Measurements from ENCODE around the gene ZNF618.

The ZNF618 gene

DNA sequence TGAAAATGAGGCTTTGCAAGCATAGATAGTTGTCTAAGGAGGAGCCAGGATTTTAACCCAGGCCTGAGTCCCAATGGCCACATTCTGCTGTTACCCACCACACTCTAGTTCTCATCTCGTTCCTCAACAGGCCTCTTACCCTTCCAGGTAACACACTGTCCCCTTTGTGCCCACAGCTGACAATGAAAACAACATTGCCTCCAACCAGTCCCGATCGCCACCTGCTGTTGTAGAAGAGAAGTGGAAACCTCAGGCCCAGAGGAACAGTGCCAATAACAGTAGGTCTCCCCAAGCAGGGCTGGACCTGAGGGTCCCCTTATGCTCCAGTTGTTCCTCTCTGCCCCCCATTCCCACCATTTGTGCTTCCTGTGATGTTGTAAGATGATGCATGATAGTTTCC lies 171.6 kb downstream of the ZNF618 start:
- DNase-seq, result no peak

DNA sequence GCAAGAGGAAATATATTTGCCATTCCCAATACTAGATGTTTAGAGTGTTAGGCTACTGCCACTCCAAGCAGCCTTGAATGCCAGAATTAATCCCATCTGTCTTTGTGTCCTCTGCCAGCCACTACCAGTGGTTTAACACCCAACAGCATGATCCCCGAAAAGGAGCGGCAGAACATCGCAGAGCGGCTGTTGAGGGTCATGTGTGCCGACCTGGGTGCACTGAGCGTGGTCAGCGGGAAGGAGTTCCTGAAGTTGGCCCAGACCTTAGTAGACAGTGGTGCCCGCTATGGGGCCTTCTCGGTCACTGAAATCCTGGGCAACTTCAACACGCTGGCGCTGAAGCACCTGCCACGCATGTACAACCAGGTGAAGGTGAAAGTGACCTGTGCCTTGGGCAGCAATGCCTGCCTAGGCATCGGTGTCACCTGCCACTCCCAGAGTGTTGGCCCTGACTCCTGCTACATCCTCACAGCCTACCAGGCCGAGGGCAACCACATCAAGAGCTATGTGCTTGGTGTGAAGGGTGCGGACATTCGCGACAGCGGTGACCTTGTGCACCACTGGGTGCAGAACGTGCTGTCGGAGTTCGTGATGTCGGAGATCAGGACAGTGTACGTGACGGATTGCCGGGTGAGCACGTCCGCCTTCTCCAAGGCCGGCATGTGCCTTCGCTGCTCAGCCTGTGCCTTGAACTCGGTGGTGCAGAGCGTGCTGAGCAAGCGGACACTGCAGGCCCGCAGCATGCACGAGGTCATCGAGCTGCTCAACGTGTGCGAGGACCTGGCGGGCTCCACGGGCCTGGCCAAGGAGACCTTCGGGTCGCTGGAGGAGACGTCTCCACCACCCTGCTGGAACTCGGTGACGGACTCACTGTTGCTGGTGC lies 172.7 kb downstream of the ZNF618 start:
- DNase-seq, result no peak

DNA sequence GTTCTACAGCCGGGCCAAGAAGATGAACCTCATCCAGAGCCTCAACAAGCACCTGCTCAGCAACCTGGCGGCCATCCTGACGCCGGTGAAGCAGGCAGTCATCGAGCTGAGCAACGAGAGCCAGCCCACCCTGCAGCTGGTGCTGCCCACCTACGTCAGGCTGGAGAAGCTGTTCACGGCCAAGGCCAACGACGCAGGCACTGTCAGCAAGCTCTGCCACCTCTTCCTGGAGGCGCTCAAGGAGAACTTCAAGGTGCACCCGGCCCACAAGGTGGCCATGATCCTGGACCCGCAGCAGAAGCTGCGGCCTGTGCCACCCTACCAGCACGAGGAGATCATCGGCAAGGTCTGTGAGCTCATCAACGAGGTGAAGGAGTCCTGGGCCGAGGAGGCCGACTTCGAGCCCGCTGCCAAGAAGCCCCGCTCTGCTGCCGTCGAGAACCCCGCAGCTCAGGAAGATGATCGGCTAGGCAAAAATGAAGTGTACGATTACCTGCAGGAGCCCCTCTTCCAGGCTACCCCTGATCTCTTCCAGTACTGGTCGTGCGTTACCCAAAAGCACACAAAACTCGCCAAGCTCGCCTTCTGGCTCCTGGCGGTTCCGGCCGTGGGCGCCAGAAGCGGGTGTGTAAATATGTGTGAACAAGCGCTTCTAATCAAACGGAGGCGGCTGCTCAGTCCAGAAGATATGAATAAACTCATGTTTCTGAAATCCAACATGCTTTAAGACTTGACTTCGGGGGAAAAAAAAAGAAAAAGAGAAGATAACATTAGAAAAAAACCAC lies 173.5 kb downstream of the ZNF618 start:
- DNase-seq, result no peak

DNA sequence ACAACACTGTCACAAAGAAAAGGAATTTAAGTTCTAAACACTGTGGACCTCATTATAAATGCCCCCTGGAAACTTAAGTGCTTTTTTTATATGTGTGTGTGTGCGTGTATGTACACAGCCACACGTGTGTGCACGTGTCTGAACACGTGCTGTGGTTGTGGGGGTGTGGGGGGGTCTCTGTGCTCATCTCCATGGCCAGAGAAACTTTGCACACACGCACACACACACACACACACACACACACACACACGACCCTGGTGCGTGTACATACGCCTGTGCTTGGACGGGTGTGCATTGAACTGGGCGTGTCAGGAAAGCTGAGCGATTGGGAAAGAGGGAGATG lies 174.1 kb downstream of the ZNF618 start:
- DNase-seq, result no peak

DNA sequence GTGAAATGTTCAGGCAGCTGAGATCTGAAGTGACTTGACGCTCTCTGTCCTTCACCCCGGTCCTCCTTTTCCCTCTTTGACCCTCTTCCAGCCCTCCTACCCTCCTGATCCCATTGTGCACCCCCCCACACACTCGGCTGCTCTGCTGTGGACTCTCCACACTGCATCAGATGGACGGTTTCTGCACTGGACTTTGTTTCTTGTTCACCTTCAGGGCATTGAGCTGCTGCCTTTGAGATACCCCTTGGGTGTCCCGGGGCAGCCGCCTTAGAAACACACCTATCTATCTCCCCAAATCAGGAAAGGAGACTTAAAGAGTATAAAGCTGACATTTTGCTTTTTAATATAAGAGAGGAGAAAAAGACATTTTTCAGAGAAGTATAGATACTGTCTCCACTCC lies 174.5 kb downstream of the ZNF618 start:
- no peak for DNase-seq

DNA sequence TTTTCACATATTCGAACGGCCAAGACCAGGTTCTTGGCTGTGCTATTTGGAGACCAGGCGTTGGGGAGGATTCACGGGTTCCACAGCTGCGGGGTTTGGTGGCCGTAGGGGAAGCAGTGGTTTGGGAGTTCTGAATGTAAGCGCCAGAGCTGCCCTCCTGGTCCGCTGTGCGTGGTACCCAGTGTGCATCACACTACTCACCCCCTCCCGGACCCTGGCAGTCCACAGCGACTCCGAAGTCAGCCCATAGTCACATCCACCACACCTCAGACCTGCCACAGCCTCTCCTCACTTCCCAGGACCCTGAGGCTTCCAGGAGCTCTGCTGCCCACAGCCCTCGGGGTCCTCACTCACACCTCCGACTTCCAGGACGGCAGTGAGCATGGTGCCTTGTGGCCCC lies 175.2 kb downstream of the ZNF618 start:
- no peak for DNase-seq

DNA sequence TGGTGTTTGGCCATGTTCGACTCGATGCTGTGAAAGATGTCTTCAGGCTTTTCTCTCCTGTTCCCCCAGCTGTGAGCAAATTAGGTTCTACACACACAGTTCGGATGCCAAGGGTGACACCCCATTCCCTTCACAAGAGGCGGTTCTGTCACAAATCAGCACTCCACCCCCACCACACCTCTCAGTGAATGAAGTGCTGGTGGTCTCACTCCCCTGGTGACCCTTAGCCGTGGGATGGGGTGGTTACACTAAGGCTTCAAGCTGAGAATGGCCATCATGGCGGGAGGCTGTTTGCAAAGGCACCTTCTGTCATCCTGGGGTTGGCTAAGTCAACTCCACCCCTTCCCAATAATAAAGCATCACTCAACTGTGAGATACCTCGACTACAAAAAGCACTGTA lies 175.6 kb downstream of the ZNF618 start:
- DNase-seq, result no peak

DNA sequence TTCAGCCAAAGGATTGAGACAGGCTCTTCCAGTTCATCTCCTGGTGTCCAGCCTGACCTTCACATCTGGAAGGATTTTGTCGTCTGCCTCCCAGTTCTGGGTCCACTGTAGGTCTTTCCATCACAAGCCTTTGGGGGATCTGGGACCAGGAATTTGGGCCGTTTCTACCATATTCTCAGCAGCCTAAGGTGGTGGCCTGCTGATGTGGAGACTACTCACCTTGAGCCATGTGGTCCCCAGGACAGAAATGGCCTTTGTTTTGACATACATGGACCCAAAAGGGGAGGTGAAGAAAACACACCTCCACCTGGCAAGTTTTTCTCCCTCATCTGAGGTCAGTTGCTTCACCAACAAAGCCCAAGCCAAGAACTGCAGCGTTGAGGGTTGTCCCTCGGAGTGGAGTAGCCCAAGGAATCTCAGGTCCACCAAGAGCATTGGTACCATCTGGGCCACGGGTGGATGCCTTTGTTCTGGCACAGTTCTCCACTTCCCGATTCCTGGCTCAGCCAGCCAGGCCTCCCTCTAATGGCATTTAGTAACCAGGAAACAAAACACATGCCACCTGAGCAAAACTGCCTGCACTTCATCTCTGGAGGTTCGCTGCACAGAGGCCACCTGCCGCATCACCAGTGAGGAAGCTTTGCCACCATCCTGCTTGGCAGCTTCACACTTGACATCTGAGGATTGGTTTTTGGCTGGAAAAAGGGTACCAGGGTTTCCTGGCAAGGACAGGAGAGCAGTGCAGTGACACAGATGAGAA lies 177.3 kb downstream of the ZNF618 start:
- DNase-seq, result no peak

DNA sequence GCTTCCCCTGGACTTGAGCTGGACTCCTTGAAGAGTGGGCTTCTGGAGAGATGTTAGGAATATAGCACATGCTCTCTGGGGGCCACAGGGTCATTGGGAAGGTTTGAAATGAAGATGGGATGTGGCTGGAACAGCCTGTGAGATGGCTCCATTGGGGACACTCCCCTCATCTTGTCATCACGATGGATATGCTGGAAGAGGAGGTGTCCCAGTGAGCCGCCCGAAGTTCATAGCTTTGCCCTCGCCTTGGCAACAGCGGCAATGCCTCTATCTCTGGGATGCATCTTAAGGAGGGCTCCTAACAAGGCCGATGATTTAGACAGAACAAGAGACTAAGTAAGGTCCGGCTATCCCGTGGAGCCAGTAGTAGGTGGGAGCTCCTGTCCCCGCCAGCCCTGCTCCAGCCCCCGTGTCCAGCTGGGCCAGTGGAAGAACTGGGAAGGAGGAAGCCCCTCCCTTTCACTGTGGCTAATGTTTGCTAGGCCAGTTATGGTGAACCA lies 178.1 kb downstream of the ZNF618 start:
- no peak for DNase-seq

DNA sequence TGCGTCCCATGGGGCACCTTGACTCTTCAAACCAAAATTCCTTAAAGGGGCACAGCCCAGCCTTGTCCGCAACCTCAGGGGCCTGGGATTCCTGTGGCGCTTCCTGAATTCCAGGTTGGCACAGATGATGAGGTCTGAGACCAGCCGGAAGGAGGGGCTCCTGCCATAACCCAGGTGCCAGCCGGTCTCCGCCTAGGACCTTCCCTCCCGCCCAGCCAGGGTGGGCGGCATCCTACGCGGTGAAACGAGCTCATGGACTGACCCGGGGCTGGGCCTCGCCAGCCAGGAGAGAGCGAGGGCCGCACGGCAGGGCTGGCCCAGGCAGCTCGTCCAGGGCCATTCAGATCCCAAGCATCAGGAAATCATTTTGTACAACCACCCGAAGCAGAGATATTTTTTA lies 179.0 kb downstream of the ZNF618 start:
- no peak for DNase-seq

DNA sequence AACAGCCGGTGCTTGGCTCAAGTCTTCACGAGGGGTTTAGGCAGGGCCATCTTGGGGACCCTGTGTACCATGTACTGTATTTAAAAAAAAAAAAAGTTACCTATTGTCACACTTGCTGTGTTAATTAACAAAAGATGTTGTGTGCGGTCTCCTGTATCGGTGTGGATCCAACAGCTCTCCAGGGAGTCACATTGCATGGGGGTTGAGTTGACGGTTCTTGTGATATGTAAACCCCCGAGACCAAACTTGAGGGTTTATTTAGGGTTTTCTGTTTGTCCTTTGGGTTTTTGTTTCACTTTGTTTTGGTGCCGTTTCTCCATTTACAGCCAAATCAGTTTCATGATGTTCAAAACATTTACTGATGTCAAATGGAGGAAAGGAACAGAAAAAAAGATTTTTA lies 179.8 kb downstream of the ZNF618 start:
- no peak for DNase-seq

DNA sequence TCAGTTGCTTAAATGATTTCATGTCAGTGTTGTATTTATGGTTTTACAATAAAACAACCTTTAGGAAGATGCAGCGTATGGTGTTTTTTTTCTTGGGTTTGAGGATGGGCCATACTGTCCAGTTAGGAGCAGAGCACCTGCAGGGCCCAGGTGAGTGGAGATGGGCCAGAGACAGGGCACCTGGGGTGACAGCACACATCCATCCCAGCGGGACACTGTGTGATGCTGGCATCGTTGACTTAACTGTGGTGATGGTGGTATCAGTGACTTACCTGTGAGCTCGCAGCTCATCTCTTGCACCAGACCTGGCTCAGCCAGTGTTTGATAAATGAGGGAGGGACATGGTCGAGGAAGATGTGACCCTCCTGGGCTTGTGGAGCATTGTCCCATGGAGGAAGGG lies 180.4 kb downstream of the ZNF618 start:
- DNase-seq, result no peak

DNA sequence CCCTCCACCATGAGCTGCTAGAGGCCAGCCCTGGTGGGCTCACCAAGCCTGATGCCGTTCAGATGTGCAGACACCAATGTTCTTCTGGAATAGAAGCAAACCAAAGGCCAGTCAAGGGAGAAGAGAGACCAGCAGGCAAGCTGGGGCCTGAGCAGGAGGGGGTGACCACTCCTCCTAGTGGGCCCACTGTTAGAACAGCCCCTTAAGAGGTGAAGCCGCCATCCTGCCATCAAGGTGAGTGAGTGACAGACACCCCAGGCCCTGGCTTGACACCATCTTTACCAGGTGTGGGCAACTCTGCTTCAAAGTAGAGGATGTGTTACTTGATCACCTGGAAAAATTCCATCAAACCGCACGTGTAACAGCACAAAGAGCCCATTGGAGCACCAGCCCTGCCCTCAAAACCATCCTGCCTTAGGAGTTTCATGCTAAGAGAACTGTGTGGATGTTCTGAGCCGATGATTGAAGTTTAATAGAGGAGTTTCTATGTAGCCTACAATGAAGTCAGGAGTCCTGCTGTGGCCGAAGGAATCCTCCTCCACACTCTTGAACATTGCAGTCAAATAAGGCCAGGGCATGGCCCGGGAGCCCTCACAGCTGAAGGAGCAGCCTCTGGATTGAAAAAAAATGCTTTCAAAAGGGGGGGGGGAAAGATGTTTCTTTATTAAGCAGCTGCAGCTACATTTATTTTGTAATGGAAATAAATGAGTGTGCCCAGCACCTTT lies 181.2 kb downstream of the ZNF618 start:
- DNase-seq, result no peak

DNA sequence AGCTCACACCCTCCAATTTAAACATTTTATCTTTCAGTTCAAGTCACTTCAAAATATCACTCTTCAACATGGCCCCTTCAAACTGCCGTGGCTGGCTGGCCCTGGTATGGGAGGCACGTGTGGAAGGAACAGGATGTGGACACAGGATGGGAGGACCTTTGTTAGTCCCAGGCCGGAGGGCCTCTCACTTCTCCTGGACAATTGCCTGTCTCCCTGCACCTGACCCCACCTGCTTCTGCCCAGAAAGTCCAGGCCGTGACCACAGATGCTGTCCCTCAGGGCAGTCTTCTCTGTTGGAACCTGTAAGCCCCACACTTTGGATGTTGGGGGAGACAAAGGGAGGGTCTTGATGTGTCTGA lies 182.6 kb downstream of the ZNF618 start:
- no peak for DNase-seq

DNA sequence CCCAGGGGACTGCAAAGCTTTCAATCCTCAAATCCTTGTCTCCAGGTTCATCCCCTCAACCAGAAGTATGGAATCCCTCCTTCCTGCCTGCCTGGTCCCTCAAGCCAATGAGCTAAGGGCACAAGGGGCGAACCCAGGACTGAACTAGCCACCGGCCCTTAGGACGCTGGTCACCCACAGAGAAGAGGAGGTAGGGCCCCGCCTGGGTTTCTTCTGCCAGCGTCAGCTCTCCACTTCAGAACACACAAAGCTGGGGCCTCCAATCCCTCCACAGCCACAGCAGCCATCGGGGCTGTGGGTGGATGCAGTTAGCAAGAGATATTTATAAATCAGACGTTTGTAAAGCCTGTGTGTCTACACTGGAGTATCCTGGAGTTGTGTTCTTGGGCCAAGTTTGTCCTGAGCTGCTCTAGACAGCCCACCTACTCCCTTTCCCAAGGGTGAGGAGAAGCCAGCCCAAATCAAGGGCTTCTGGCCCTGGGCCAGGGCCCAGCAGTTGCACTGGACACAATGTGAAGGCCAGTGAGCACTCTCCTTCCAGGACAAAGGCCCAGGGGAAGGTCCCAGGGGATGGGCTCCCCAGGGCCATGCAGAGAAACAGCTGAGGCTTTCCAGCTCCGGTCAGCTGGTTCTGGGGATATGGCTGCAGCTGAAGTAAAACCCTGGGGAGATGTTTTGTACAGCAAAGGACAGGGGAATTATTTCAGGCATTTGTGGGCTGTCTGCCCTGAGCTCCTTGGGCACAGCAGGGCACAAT lies 183.1 kb downstream of the ZNF618 start:
- DNase-seq, result no peak

DNA sequence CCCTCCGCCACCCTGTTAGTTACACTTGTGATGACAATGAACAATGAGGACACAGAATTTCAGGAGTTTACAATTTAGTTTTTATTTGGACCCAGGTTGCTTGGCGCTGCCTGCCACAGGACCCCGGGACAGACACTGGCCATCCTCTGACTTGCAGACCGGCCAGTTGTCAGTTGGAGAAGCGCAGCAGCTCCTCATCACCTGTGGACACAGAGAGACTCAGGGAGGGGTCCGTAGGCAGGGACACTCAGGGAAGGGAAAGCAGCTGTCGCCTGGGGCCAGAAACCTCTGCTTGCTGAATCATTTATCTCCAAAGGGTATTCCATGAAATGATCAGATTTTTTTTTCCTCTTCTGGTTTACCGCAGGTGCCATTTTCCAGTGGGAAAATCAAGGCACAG lies 184.0 kb downstream of the ZNF618 start:
- DNase-seq, result no peak

DNA sequence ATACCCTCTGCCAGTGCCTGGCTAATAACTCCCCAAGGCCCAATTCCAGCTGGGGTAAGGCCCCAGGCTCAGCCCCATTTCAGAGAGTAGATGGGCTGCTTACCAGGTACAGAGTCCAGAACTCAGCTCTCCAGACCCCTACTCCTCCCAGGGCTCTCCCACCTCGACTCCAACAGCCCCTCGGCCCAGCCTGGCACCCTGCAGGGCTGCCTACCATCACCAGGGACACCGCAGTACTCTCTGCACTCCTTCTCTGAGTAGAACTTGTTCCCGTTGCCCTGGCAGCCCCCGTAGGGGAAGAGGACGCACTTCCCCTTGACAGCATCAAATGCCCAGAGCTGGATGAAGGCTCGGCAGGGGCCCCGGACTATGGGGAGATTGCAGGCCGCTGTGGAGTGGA lies 184.6 kb downstream of the ZNF618 start:
- DNase-seq, result no peak

DNA sequence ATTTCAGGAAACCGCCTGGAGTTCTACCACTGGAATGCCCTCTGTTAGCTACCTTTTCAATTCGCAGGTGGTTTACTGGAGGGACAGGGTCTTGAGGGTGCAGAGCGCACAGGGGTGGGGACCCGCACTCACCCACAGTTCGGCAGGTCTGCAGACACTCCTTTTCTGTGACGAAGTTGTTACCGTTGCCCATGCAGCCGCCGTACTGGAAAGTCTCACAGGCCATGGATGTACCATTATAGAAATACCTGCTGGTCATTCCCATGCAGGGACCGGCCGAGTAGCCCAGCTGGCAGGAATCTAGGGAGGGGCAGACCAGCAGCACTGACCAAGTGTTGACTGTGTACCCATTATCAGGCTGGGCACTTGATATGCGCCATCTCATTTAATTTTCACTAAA lies 185.2 kb downstream of the ZNF618 start:
- DNase-seq, result no peak

DNA sequence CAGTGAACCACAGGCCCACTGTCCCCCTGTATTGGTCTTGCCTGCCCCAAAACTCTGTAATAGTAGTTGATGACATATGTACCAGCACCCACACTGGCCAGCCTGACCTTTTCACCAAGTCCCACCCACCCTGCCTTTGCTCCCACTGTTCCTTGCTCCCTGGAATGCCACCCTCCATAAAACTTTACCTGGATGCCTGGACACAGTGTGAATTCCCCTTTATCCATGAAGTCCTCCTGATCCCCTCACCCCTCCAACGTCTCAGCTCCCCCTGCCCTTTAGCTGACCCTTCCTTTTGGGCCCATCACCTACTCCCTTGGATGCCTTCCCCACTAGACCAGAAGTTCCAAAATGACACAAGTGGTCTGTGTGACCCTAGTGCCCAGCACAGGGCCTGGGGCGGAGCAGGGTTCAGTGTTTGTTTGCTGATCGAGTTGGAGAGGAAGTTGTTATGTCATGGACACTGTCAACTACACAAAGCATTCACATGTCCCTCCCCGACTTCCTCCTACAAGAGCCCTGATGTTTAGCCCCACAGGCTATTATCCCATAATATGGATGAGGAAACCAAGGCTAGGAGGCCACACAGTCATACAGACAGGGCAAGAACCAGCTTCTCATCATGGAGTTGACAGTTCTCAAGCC lies 185.8 kb downstream of the ZNF618 start:
- DNase-seq, result no peak

DNA sequence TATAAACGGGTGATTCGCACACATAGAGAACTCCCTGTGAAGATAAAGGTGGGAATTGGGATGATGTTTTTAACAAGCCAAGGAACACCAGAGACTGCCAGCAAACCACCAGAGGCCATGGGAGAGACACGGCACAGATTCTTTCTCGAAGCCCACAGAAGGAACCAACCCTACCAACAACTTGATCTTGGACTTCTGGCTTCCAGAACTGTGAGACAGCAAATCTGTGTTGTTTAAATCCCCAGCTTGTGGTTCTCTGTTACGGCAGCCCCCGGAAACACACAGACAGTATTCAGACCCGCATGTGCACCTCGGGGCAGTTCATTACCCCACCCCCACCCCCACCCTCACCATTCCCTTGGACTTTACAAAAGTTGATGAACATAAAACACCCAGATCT lies 189.2 kb downstream of the ZNF618 start:
- DNase-seq, result no peak

DNA sequence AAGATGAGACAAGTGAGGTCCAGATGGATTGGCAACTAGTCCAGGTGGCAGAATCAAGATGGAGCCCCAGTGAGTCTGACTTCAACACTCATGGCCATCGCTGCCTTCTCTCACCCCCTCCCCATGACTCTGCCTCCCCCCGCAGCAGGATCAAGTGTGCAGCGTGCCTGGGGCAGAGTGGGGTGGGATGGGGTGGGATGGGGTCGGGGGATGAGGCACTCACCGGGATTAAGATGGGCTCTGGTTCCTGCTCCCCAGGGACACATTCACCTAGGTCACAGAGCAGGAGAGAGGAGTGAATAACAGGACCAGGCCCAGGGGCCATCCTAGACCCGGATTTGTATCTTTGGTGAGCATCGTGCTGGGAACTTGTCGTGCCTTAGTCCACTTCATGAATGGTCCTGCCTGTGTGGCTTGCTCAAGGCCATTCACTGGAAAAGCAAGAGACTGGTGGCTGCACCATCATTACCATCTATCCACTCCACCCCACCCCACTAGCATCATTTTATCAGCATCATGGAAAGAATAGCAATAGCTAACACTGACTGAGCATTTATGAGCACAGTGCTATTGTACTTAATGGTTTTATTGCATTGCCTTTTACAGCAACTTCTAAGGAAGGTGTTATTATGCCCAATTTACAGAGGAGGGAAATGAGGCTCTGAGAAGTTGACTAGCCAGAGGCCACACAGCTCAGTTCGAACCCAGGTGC lies 193.5 kb downstream of the ZNF618 start:
- DNase-seq, result no peak

Data from activated naive CD4-positive, alpha-beta T cell treated with Interleukin-2 at 50 U/mL for 16 hours (primary cell).